KMS-11 (cell line): ENCODE measurements around the gene SELENOF.
A peak's percentile ranks its signal among the peaks of the same experiment; 100 is the strongest.

Experiments
- H2AFZ ChIP-seq: fragments of 200-600 bp; sonication (generic); 2 replicates; pipeline ENCODE4 v1.6.1; 2016; ENCODE audit warnings: antibody characterized with exemption, mixed run types, low read depth
- H3K27ac ChIP-seq: fragments of 200-600 bp; sonication (generic); 2 replicates; pipeline ENCODE4 v1.6.1; 2016; ENCODE audit warnings: mild to moderate bottlenecking, mixed run types
- H3K27me3 ChIP-seq: fragments of 200-600 bp; sonication (generic); 2 replicates; pipeline ENCODE4 v1.6.1; 2017; ENCODE audit warnings: mild to moderate bottlenecking, low read depth, mixed run types, moderate library complexity; ENCODE audit not compliant: insufficient read depth
- H3K36me3 ChIP-seq: fragments of 200-600 bp; sonication (generic); 2 replicates; pipeline ENCODE4 v1.6.1; 2017; ENCODE audit warnings: mild to moderate bottlenecking, mixed run types; ENCODE audit not compliant: insufficient read depth
- H3K4me1 ChIP-seq: fragments of 200-600 bp; sonication (generic); 2 replicates; pipeline ENCODE4 v1.6.1; 2016; ENCODE audit warnings: mild to moderate bottlenecking, low read depth, mixed run types; ENCODE audit not compliant: poor library complexity, severe bottlenecking
- H3K4me2 ChIP-seq: fragments of 200-600 bp; sonication (generic); 2 replicates; pipeline ENCODE4 v1.7.0; 2016; ENCODE audit warnings: mild to moderate bottlenecking, mixed run types
- H3K4me3 ChIP-seq: fragments of 200-600 bp; sonication (generic); IDR thresholded peaks from 2 replicates; pipeline ENCODE4 v1.6.1; 2017; ENCODE audit warnings: low read depth, low read length, mixed read lengths; ENCODE audit not compliant: insufficient read depth
- H3K79me2 ChIP-seq: fragments of 200-600 bp; sonication (generic); 2 replicates; pipeline ENCODE4 v1.6.1; 2016; ENCODE audit warnings: low read depth, mixed run types; ENCODE audit not compliant: insufficient read depth
- H3K9ac ChIP-seq: fragments of 200-600 bp; sonication (generic); 2 replicates; pipeline ENCODE4 v1.6.1; 2016; ENCODE audit warnings: mild to moderate bottlenecking, mixed run types
- H4K20me1 ChIP-seq: fragments of 200-600 bp; sonication (generic); 2 replicates; pipeline ENCODE4 v1.6.1; 2016; ENCODE audit warnings: mild to moderate bottlenecking, mixed run types; ENCODE audit not compliant: insufficient read depth
- TF ChIP-seq, protein P1 (sequence below): fragments of 200-600 bp; sonication (generic); conservative IDR thresholded peaks from 2 replicates; pipeline ENCODE4 v1.6.1; 2017; ENCODE audit warnings: low read depth, mild to moderate bottlenecking, antibody characterized with exemption, low read length, moderate library complexity, mixed read lengths

The SELENOF gene

DNA sequence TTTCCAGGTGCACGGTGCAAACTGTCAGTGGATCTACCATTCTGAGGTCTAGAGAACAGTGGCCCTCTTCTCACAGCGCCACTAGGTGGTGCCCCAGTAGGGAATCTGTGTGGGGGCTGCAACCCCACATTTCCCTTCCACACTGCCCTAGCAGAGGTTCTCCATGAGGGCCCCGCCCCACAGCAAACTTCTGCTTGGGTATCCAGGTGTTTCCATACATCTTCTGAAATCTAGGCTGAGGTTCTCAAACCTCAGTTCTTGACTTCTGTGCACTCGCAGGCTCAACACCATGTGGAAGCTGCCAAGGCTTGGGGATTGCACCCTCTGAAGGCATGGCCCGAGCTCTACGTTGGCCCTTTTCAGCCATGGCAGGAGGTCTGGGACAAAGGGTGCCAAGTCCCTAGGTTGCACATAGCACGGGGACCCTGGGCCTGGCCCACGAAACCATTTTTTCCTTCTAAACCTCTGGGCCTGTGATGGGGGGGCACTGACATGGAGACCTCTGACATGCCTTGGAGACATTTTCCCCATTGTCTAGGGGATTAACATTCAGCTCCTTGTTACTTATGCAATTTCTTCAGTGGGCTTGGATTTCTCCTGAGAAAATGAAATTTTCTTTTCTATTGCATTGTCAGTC, 10.5 kb upstream of the SELENOF start:
- Histone ChIP-seq H4K20me1 (no peaks in the 10 kb centered on the region), H2AFZ (no peak overlapping the region), H3K36me3 (no peaks in the 10 kb centered on the region), H3K4me3 (no peak overlapping the region), H3K9ac (no peak overlapping the region), H3K27ac (no peak overlapping the region), H3K4me1 (peaks cover 5% of the 10 kb centered on the region), H3K4me2 (no peak overlapping the region), H3K27me3 (no peaks in the 10 kb centered on the region), H3K79me2 (no peaks in the 10 kb centered on the region; the same call in 1 of the 2 replicates)
- TF ChIP-seq, protein P1, sequence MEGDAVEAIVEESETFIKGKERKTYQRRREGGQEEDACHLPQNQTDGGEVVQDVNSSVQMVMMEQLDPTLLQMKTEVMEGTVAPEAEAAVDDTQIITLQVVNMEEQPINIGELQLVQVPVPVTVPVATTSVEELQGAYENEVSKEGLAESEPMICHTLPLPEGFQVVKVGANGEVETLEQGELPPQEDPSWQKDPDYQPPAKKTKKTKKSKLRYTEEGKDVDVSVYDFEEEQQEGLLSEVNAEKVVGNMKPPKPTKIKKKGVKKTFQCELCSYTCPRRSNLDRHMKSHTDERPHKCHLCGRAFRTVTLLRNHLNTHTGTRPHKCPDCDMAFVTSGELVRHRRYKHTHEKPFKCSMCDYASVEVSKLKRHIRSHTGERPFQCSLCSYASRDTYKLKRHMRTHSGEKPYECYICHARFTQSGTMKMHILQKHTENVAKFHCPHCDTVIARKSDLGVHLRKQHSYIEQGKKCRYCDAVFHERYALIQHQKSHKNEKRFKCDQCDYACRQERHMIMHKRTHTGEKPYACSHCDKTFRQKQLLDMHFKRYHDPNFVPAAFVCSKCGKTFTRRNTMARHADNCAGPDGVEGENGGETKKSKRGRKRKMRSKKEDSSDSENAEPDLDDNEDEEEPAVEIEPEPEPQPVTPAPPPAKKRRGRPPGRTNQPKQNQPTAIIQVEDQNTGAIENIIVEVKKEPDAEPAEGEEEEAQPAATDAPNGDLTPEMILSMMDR = no peak

DNA sequence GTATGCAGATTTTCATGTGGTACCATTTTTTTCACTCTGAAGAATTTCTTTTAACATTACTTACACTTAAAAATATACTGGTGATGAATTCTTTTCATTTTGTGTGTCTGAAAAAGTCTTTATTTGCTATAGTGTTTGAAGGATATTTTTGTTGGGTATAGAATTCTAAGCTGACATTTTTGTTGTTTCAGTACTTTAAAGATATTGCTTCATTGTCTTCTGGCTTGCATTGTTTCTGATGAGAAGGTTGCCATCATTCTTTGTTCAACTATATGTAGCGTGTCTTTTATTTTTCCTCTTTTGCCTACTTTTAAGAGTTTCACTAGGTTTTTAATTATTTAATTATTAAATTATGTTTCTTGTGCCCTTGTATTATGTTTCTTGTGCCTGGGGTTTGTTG, 8.5 kb upstream of the SELENOF start:
- Histone ChIP-seq H3K9ac (no peak overlapping the region), H4K20me1 (no peaks in the 10 kb centered on the region), H3K36me3 (no peaks in the 10 kb centered on the region), H3K79me2 (peaks cover 8% of the 10 kb centered on the region; the same call in 1 of the 2 replicates), H3K4me2 (no peak overlapping the region), H3K27ac (no peak overlapping the region), H3K27me3 (no peaks in the 10 kb centered on the region), H3K4me3 (no peak overlapping the region), H2AFZ (no peak overlapping the region), H3K4me1 (no peaks in the 10 kb centered on the region)
- TF ChIP-seq, protein P1 = no peak

DNA sequence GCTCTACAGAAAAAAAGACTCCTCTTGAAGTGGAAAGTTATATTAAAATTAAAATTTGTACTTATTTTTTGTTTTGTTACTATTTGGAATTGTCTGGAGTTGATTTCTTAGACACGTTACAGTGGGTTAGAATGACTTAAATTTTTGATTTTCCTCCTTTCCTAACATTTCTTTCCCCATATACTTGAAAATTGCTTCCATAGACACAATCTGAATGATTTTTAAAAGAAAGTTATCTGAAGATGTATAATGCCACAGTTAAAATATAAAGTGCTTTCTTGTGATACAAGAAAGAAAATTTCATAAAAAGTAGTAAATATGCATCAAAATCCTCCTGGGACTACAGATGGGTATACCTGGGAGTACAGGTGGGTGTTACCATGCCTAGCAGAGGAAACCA, 2.8 kb upstream of the SELENOF start:
- Histone ChIP-seq H2AFZ (no peak overlapping the region), H3K9ac (no peak overlapping the region), H3K4me3 (no peak overlapping the region), H3K4me1 (peaks cover 19% of the 10 kb centered on the region), H3K79me2 (peaks cover 46% of the 10 kb centered on the region), H4K20me1 (peaks cover 9% of the 10 kb centered on the region; the same call in 1 of the 2 replicates), H3K4me2 (peak overlapping the region; percentile 82), H3K27me3 (no peaks in the 10 kb centered on the region), H3K27ac (no peak overlapping the region), H3K36me3 (no peaks in the 10 kb centered on the region)
- TF ChIP-seq, protein P1 = no peak

DNA sequence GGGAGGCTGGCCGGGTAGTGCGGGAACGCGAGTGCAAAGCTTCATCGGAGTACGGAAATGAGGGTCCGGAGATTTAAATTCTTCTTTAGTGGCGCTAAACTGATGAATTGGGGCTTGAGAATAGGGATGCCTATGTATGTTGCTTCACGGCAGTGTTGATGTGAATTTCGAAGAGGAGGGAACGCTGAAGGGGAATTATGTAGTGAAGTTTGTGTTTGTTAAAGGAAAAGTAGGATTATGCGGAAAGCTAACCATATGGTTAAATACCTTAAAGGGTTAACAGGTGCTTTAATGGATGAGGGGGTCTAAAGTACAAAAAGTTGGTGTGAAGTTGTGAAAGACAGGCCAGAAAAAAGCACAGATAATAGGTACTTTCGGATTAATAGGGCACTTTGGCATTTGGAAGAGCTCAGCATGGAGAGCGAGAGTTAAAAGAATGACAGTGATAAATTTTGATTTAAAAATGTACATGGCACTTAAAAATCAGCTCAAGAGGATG, 1.9 kb upstream of the SELENOF start:
- H3K27ac ChIP-seq = no peak overlapping the region; the same call in 1 of the 2 replicates
- peak overlapping the region; percentile 82 for H3K4me2 ChIP-seq
- H3K9ac ChIP-seq = peak overlapping the region; percentile 65; the same call in 1 of the 2 replicates
- peak overlapping the region; percentile 37 for H3K4me3 ChIP-seq
- H4K20me1 ChIP-seq = peaks cover 9% of the 10 kb centered on the region; the same call in 1 of the 2 replicates
- H3K36me3 ChIP-seq = no peaks in the 10 kb centered on the region; the same call in 1 of the 2 replicates
- peaks cover 19% of the 10 kb centered on the region for H3K4me1 ChIP-seq
- no peaks in the 10 kb centered on the region for H3K27me3 ChIP-seq
- peaks cover 55% of the 10 kb centered on the region for H3K79me2 ChIP-seq
- TF ChIP-seq, protein P1 = no peak
- H2AFZ ChIP-seq = peak overlapping the region; percentile 81; the same call in 1 of the 2 replicates
